Lung microvascular endothelial cell (primary cell): ENCODE results near the gene CDC5L. TPM values are rescaled to one million over a fixed set of nuclear protein-coding genes. Genes with fewer than 3 reads are reported as not detected.

Experiments used
- DNase-seq, 2 donors: peaks; one replicate each; pipeline versions ENCODE4 v3.0.0 to v3.0.0-alpha.2; 2010; ENCODE audit warnings: low read depth in 2 of 2
- total RNA-seq: library from RNA; depleted of rRNA; stranded (reverse); fragments of >200 nt; gene quantifications from 2 replicates; pipeline ENCODE4 v1.2.1, GENCODE V29; 2014

The CDC5L gene
- total RNA-seq, 1 donor from 2014 or later = 16.3 TPM

DNA sequence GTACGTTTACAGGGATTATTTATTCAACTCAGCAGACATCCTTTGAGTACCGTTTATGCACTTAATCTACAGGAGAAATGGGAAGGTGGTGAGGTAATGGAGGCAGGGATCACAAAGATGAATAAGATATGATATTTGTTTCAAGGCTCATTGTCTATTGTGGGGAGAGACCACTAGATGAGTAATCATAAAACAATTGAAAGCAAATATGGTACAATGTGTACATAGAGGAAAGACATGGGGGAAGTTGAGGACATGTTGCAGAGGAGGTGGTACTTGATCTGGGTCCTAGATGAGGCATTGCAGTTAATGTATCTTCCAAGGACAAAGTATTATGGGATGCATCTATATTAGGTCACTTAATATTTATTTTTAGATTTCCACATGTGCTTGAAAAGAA is 13.7 kb upstream of the CDC5L start:
- peak in 1 of 2 donors; percentile 29 for DNase-seq

DNA sequence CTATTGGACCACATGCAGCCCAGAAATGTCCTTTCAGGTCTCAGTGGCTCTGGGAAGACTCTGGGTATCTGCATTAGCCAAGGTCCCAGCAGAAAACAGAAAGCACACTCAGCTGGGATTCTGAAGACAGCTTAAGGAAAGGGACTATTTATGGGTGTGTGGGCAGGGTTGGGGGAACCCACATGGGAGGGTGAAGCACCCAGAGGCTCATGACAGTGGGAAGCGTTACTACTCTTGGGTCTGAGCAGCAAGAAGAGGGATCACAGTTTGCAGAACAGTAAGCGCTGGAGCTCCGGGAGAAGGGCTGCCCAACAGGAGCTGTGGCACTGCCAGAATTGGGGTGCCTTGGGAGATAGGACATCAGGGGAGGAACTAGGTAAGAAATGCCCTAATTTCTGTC is 12.4 kb upstream of the CDC5L start:
- DNase-seq = no peak

DNA sequence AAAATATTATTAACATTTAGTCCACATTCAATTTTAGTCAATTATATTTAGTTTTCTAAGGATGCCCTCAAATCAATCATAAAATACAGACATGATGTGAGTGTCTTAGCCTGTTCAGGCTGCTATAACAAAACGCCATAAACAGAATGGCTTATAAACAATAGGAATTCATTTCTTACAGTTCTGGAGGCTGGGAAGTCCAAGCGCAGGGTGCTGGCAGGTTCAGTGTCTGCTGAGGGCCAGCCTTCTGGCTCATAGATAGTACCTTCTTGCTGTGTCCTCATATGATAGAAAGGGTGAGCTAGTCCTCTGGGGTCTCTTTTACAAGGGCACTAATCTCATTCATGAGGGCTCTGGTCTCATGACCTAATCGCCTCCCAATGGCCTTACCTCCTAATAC is 10.0 kb upstream of the CDC5L start:
- DNase-seq = no peak

DNA sequence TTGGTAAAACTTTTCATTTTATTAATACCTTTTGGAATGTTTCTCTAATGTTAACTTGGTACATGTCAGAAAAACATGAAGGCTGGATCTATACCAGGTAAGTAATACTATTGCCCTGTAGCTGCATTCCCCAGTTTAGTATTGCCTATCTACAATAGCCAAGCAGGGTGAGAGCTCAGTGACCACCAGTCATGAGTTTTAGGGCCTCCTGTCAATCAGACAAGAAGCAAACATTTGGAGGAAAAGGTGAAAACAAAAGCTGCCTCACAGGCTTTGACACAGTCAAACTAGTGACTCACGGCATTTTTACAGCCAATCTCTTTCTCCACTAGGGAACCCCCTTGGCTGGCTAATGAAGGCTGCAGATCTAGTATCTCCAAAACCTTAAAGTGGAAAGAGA is 9.5 kb upstream of the CDC5L start:
- no peak for DNase-seq

DNA sequence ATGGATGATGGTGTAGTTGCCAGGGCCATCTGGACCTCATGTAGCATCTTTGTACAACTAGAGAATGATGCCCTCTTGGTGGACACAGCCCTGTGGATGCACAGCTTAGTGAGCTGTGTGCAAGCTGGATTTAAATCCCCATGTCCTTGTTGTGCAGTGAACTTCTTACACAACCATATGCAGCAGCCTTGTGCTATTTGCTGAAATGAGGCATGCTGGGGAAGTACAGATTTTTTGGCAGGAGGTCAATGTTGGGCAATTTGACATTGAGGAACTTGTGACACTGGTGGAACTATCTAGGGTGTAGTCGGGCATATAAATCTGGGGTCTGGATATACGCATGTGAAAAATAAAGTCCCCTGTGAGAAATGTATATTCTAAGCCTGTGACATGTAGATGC is 5.8 kb upstream of the CDC5L start:
- no peak for DNase-seq

DNA sequence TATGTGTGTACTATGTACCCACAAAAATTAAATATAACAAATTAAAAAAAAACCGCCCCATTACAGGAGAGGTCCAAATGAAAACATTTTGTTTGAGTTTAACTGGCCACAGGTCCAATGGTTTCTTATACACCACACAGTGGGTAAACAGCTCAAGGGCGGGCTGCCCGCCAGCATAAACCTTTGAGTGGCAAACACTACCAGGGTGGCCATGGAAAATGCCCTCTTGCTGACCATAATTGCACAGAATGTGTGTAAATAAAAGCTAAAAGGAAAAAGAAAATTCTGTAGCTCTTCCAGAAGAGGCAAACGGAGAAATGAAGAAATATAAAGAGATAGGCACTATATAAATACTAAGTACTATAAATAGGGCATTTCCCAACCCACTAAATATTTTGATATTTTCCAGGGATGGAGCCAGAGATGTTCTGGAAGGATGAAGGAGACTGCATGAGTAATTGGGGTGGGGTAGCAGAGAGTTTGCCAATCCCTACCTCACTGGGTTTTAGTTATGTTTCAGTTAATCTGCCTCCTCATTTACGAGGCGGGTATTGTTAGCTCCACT is 1.1 kb upstream of the CDC5L start:
- DNase-seq = no peak

DNA sequence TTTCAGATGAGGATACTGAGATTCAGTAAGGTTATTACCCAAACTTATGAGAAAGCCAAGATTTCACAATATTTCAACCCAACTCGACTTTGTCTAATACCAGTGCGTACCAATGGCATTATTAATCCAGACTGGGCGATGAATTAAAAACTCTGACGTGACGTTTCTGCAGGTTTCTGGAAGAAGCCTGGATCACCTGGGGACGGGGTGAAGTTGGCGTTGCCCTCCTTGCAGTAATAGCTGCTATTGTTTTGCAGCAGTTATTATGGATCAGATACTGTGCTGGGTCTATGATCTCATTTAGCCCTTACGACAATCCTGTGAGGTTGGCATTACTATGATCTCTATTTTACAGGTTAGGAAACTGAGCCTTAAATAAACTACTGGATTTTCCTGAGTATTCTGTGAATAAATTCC is 569 bp upstream of the CDC5L start:
- no peak for DNase-seq

DNA sequence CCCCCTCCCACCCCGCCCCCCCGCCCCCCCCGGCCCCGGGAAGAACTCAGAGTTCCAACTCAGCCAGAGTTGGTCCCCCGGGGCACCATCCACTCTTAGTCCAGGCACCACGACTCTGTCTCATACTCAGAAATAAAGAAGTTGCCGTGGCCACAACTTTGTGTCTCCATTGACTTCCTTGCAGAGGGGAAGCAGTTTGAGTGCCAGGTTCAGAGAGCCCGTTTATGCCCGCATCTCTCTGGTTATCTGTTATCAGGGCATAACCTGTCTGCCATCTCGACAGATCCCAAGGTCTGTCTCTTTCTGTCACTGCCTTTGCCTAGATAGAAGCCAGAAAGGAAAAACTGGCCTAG is 605 bp downstream of the CDC5L start:
- DNase-seq = no peak

DNA sequence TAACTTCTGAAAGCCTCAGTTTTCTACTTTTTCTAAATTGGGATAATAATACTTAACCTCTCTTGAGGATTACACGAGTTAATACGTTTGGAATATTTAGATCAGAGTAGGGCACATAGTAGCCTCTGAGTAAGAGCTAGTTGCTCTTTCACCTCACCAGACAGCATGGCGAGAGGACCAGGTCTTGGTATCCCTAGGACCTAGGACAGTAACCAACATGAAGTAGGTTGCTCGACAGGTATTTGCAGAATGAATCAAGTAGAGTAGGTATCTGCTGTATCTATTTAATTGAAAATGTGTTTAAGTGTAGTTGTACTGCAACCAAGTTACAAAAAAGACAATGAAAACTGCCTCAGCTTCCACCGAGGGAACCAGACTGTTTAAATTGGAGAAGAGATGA is 1.4 kb downstream of the CDC5L start:
- no peak for DNase-seq

DNA sequence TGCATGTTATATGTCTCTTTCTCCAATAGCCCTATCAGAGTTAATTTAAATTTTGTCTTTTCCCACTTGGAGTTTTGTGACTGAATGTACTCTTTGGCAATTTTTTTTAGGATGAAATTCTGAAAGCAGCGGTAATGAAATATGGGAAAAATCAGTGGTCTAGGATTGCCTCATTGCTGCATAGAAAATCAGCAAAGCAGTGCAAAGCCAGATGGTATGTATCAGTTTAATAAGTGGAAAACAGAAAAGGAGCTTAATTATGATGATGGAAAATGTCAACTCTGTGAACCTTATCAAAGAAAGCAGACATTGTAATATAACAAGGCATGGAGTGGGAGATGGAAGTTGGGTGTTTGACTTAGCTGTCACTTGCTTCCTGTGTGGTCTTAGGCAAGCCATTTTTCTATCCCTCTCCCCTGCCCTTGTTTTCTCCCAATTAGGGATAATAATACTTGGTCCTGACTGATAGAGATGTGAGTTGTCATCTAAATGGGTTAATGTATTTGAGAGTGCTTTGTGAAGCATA is 2.7 kb downstream of the CDC5L start:
- DNase-seq = no peak

DNA sequence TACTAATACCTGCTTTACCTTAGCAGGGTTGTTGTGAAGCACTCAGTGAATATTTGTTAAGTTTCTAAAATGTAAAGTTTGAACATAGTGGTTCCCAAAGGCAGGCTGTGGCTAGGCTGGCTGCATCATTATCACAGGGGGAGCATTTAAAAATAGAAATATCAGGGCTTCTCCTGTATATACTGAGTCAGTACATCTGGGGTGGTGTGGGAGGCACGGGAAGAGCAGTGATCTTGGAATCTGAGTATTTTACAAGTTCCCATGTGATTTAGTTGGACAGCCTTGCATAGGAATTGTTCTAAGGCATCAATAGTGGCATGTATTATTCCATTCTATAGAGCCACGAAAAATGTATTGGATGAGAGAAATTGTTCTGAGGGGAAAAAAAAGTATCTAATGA is 8.0 kb downstream of the CDC5L start:
- DNase-seq = no peak

DNA sequence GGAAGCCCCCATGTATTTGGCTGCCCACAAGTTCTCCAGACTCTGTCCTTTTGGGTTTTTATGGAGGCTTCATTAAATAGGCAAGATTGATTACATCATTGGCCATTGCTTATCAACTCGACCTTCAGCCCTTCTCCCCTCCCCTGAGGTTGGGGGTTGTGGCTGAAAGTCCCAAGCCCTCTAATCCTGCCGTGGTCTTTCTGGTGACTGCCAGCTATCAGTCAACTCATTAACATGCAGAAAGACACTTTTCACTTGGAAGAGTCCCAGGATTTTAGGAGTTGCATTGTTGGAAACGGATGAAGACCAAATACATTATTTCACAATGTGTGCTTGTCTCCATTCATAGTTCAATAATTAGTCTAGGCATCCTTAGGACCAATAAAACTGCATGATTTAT is 9.5 kb downstream of the CDC5L start:
- DNase-seq = no peak

DNA sequence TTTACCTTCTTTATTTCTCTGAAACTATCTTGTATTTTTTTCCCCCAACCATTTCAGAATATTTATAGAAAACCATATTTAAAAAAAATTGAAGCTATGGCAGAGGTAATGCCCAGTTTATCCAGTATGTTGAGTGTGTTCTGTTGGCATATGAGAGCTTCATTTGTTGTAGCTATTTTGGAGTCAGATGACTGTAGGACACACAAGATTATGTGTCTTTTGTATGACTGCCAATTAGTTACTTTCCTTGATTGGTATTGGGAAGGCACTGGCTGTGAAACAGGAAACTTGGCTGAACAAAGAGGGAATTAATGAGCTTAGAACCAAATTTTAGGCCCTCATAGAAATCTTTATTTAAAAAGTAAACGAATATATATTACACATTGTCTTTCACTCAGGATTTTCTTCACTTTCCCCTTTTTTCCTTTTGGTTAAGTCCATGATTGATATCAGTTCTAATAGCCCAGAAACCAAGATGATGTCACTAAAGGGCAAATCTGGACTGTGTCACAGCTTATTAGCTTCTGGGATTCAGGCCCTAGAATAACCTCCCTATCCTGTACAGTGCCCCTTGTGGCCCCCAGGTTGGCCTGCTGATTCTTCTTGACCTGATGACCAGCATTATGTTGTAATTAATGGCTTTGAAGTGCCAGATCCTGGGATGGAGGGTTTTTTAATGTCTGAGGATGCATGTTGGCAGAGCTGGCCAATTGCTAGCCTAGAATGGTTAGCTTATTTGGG is 10.1 kb downstream of the CDC5L start:
- no peak for DNase-seq

DNA sequence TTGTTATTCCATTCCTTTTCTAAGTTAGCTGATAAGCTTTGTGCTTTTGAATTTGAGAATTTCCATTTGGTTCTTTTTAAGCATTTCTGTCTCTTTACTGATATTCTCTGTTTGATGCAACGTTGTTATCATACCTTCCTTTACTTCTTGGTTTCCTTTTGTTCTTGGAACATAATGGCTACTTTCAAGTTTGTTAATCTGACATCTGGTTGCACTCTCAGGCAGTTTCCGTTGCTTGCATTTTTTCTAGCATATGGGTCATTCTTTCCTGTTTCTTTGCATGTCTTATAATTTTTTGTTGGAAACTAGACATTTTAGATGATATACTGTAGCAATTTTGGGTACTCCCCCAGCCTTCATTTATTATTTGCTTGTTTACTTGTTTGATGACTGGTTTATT is 12.5 kb downstream of the CDC5L start:
- peak in 1 of 2 donors; percentile 82 for DNase-seq

DNA sequence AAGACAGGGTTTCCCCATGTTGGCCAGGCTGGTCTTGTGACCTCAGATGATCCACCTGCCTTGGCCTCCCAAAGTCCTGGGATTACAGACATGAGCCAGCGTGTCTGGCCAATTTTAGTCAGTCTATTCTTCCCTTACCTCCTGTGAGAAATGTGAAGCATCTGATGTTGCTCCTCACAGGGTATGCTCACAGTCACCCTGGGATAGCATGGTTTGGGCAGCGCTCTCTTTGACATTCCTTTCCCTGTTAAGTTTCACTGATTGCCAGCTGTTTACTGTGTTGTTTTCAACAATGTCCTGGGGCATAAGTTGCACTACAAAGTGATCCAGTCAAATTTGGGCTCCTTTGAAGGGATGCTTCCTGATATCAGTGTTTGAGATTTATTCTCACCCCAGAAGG is 13.1 kb downstream of the CDC5L start:
- no peak for DNase-seq

DNA sequence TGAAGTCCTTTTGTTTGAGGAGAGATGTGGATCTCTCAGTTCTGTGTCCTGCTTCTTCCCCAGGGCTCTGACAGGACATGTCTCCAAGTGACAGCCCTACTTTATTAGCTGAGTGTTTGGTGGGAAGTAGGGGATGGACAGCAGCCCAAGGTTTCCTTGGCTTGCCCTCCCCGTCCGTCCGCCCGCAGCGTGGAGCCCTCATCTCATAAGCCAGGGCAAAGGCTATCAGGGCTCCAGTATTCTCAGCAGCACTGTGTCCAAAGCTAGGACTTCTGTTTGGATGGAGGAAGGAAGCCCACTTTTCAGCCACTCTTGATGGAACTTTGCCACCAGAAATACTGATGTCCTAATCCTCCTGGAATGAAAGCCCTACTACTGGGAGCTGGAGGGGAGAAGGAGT is 13.6 kb downstream of the CDC5L start:
- no peak for DNase-seq

DNA sequence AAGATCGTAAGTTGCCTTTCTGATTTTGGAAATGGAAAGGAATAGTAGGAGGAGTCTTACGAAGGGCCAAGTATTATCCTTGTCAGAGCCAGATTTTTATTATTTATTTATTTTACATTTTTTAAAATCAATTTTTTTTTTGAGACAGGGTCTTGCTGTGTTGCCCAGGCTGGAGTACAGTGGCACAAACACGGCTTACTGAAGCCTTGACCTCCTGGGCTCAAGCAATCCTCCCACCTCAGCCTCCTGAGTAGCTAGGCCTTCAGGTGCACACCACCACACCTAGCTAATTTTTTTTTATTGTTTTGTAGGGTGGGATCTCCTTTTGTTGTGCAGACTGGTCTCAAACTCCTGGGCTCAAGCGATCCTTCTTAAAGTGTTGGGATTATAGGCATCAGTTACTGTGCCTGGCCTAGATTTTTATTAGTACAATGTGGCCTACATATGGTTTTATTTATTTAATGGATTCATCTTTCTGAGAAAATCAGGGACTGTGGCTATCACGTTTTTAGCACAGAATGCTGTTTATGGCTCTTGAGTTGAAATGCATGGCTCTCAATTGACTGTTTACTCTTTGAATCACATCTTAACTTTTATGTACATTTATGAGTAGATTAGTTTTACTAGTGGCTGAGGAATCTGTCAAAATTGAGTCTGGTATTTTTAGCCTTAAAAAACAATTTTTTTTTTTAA is 16.7 kb downstream of the CDC5L start:
- no peak for DNase-seq

DNA sequence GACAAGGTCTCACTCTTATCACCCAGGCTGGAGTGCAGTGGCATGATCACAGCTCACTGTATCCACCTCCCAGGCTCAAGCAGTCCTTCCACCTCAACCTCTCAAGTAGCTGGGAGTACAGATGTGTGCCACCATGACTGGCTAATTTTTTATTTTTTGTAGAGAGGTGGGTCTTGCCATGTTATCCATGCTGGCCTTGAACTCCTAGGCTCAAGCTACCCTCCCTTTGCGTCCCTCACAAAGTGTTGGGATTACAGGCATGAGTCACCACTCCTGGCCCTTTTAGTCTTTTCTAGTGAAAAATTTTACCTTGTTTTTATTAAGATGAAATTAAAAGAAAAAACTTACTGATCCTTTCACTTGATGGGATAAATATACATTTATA is 17.2 kb downstream of the CDC5L start:
- DNase-seq = no peak

DNA sequence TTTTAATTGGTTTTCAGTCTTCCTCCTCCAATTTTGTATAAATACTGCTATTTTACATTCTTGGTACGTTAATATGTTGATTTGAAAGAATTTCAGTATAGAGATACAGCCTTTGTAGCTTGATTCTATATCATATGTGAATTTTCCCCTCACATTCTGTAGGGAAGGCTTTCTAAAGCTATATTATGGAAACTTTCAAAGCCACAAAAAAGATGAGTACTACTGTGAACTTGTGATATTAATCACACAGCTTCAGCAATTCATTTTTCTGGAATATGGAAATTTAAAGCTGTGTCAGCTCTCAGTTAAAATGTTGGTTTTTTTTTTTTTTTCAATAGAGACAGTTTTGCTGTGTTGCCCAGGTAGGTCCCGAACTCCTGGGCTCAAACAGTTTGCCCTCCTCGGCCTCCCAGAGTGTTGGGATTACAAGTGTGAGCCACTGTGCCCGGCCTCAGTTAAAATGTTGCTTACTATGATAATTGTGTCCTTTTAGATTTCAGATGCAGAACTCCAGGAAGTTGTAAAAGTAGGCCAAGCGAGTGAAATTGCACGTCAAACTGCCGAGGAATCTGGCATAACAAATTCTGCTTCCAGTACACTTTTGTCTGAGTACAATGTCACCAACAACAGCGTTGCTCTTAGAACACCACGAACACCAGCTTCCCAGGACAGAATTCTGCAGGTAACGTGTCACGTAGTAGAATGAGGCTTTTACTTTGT is 20.6 kb downstream of the CDC5L start:
- DNase-seq = no peak

DNA sequence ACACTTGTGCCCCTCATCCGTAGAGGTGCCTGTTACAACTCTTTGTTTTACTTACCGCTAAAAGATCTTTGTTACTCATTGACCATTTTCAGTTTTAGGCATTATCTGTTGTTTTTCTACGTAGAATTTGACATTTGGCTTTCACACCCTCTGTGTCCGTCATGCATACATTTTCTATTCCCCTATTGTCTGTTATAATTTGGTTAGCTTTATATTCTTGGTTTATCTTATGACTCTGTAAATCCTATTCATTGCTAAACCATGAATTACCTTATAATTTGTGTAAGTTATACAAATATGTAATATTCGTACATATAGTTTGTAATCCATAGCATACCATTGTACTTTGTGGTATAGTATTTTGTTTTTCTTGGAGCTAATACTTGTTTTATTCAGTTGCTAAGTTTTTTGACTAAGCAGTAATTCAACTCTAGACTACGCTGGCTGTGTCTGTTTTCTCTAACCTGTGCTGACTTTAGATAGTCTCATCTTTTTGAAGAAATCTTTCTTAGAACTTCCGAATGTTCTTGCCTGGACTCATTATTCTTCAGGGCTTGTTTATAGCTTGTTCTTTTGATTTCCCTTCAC is 21.8 kb downstream of the CDC5L start:
- no peak for DNase-seq

DNA sequence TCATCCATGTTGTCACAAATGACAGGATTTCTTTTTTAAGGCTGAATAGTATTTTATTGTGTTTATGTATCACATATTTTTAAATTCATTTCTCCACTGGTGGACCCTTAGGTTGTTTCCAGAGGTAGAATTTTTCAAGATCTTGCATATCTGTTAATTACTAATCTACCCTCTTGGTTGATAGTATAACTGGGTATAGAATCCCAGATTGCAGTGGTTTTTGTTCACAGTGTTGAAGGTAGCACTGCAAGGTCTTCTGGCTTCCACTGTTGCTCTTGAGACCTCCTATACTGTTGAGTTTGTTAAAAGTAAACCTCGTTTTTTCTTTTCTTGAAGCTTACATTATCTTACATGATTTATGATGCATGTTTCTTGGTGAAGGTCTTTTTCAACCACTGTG is 22.9 kb downstream of the CDC5L start:
- no peak for DNase-seq

DNA sequence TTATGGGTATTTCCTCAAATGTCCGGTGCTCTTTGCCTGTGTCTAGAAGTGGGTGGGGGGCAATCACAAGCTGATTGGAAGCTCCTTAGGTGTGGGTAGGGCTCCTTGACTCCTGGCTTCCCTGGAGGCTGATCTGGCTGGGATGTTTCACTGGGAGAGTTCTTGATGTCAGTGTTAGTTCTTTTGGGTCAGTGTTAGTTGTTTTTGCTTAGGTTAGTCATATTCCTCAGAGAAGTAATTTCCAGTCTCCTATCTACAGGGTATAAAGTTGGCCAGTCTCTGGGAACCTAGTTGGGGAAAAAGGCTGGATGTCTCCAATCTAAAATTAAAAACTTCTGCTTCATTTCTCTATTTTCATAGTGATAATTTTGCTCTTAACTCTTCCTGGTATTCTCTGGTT is 23.6 kb downstream of the CDC5L start:
- DNase-seq = peak in 1 of 2 donors; percentile 7
